Measurements from ENCODE around the gene B3GNT5. TPM values are rescaled to one million over a fixed set of nuclear protein-coding genes. Genes with fewer than 3 reads are reported as not detected.

Gene B3GNT5
- total and polyA plus RNA-seq, 10 of the 15 experiments (the other 5 are each of a cell fraction or from before 2014, with no cell fraction given): 0.24 to 1.1 (median 0.48) TPM

DNA sequence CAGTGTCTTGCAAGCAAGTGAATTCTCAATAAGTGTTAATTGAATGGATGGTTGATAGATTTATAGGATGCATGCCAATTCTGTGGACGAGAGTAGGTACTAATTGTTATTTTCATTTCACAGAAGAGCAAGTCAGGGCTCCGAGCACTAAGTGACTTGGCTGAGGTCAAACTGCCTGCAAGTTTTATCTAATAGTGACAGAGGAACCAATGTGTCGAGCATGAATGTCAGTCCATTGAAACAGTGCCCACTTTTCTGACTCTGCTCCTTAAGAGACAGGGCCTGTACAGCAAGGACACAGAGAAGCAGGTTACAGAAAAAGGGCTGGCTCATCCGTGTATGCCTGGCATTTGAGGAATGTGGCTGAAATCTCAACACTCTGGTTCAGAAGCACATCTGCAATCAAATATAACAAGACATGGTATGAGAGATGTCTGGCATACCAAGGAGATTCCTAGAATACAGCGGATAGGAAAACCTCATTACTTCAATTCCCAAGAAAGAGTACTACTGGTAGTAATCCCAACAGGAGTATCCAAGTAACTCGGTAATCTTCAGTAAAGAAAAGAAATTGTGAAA, 6.0 kb upstream of the B3GNT5 start:
- CTCF ChIA-PET: no interaction called here
- ATAC-seq: no peak
- SMC1A ChIA-PET (ENCODE audit: uncharacterized antibody, unreplicated experiment): no interaction called here

More for the DNA sequence above, 6.0 kb upstream of the B3GNT5 start:
- intact Hi-C loops (cut with micrococcal nuclease; ENCODE audit: unreplicated experiment): no loop called here
- Histone ChIP-seq H2AFZ (ENCODE audit: control insufficient read depth, low read depth, low read length) (no peak overlapping the region), H3K4me2 (ENCODE audit: control insufficient read depth, insufficient read depth) (no peak overlapping the region), H3K27me3 (replicated peaks in 1 of 2; ENCODE audit: control insufficient read depth in 2 of 2, insufficient read depth in 2 of 2, low read length in 1 of 2) (peaks cover 0 to 10% of the 10 kb centered on the region in 2 experiments; a peak in 3 of 4 replicates), H3K79me2 (ENCODE audit: control insufficient read depth, insufficient read depth, low read length) (no peaks in the 10 kb centered on the region), H3K4me3 (no peak overlapping the region), H3K9me3 (replicated peaks; ENCODE audit: control insufficient read depth, insufficient read depth, low read length) (peaks cover 4% of the 10 kb centered on the region; the same call in 1 of the 3 replicates), H4K20me1 (ENCODE audit: control insufficient read depth, insufficient read depth) (no peaks in the 10 kb centered on the region), H3K27ac (ENCODE audit: control insufficient read depth, insufficient read depth) (no peak overlapping the region), H3K9ac (ENCODE audit: control insufficient read depth, insufficient read depth, low read length) (no peak overlapping the region), H3K36me3 (ENCODE audit: control insufficient read depth in 2 of 2, insufficient read depth in 2 of 2, low read length in 1 of 2) (no peaks in the 10 kb centered on the region), H3K4me1 (ENCODE audit: control insufficient read depth, insufficient read depth, low read length) (no peaks in the 10 kb centered on the region)
- 56% methylated on average over 6 of the region's 6 CpGs for WGBS (ENCODE audit: insufficient coverage, insufficient replicate concordance, low lambda C conversion rate, missing lambda C conversion rate)
- no TSS peak for BruUV-seq (replicated peaks)
- DNase-seq (ENCODE audit: low read depth, low spot score): no peak
- RAD21 ChIA-PET (ENCODE audit: unreplicated experiment): no interaction called here
- in situ Hi-C loops (cut with MboI): no loop called here
- TF ChIP-seq HSF1 (IDR thresholded peaks at IDR 0.05; ENCODE audit: low read depth, low read length) (no peak), NR2C1 (IDR thresholded peaks at IDR 0.05) (no peak)
- POLR2A ChIA-PET: interaction anchor here (0.6 kb wide), 1 partner anchor 10 kb away, joined by 6 read pairs; no protein-coding TSS in a partner anchor
- no peak for FAIRE-seq
